MM.1S (cell line): ENCODE data around the gene HINFP.

Experiments
- EZH2 ChIP-seq: fragments of 300-600 bp; sonication (generic); optimal IDR thresholded peaks from 2 replicates; pipeline ENCODE3; 2017; ENCODE audit warnings: low read depth, mild to moderate bottlenecking, antibody characterized with exemption, low read length, mixed read lengths
- EZH2phosphoT487 ChIP-seq: fragments of 300-600 bp; sonication (generic); IDR thresholded peaks from 2 replicates; pipeline ENCODE4 v1.6.1; 2018; ENCODE audit warnings: antibody characterized with exemption, low read length
- TF ChIP-seq, protein P1 (sequence below): fragments of 300-600 bp; sonication (generic); IDR thresholded peaks from 2 replicates; pipeline ENCODE4 v1.5.1; 2016; ENCODE audit warnings: antibody characterized with exemption, low read length, mixed read lengths

DNA sequence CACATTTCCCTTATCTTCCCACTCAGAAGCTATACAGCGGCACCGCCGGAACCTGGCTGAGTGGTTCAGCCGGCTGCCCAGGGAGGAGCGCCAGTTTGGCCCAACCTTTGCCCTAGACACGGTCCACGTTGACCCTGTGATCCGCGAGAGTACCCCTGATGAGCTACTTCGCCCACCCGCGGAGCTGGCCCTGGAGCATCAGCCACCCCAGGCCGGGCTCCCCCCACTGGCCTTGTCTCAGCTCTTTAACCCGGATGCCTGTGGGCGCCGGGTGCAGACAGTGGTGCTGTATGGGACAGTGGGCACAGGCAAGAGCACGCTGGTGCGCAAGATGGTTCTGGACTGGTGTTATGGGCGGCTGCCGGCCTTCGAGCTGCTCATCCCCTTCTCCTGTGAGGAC lies 52.1 kb downstream of the HINFP start:
- TF ChIP-seq, protein P1, sequence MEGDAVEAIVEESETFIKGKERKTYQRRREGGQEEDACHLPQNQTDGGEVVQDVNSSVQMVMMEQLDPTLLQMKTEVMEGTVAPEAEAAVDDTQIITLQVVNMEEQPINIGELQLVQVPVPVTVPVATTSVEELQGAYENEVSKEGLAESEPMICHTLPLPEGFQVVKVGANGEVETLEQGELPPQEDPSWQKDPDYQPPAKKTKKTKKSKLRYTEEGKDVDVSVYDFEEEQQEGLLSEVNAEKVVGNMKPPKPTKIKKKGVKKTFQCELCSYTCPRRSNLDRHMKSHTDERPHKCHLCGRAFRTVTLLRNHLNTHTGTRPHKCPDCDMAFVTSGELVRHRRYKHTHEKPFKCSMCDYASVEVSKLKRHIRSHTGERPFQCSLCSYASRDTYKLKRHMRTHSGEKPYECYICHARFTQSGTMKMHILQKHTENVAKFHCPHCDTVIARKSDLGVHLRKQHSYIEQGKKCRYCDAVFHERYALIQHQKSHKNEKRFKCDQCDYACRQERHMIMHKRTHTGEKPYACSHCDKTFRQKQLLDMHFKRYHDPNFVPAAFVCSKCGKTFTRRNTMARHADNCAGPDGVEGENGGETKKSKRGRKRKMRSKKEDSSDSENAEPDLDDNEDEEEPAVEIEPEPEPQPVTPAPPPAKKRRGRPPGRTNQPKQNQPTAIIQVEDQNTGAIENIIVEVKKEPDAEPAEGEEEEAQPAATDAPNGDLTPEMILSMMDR = no peak
- TF ChIP-seq EZH2 (no peak), EZH2phosphoT487 (no peak)
